ENCODE measurements around the gene RGS16. TPM values are rescaled to one million over a fixed set of nuclear protein-coding genes. Genes with fewer than 3 reads are reported as not detected.

The RGS16 gene
- total and polyA plus RNA-seq, 2 donors (not counting 1 experiment from before 2014, with no cell fraction given): 3.3 to 11.4 TPM

DNA sequence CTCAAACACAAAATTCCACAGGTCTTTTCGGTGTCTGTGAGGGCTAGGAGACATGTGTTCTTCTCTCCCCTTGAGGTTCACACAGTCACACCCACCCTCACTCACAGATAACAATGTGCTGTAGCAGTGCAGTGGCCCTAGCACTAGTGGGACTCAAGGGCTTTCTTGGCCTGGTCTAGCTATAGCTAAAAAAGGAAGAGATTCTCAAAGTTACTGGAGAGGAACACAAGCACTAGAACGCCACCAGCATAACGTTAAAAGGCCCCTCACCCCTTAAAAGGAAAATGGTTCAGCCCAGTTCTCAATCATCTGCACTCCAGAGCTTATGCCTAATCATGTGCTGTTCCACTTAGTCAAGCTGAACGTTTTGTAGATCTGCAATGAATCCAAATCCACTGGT, 40.7 kb upstream of the RGS16 start:
- no peak overlapping the region for H3K4me2 ChIP-seq (replicated peaks; ENCODE audit: low read depth, low read length, poor library complexity, severe bottlenecking)
- ChIA-PET CTCF (interaction anchor here (1.0 to 1.6 kb wide), 3 partner anchors 33 to 138 kb away, joined by 3 read pairs; no protein-coding TSS in a partner anchor), POLR2A (no interaction called here)
- no peaks in the 10 kb centered on the region for H3K27me3 Mint-ChIP-seq
- no peak overlapping the region for H2AFZ ChIP-seq (ENCODE audit: insufficient read depth, low read depth, low read length, poor library complexity, severe bottlenecking)
- DNase-seq: peak; percentile 52
- no peak overlapping the region for H3K27ac ChIP-seq (ENCODE audit: low read length in 2 of 2)
- H3K9me3 Mint-ChIP-seq (ENCODE audit: insufficient read depth): no peaks in the 10 kb centered on the region
- no peak overlapping the region for H3K4me3 ChIP-seq (ENCODE audit: control extremely low read depth in 1 of 5, extremely low read depth in 1 of 5, insufficient read depth in 1 of 5, low read depth in 2 of 5, low read length in 4 of 5)
- peaks cover 12 to 16% of the 10 kb centered on the region in 2 donors for H3K4me1 ChIP-seq (ENCODE audit: control insufficient read depth in 2 of 2, insufficient read depth in 2 of 2, low read length in 2 of 2)
- H3K4me3 Mint-ChIP-seq: no peak overlapping the region
- intact Hi-C loops (cut with micrococcal nuclease): no loop called here
- no peaks in the 10 kb centered on the region for H3K9me3 ChIP-seq (ENCODE audit: control extremely low read depth in 1 of 3, control insufficient read depth in 2 of 3, insufficient read depth in 1 of 3, low read length in 2 of 3)
- H3K79me2 ChIP-seq (ENCODE audit: control insufficient read depth, insufficient read depth, low read length): no peaks in the 10 kb centered on the region
- H3K4me1 Mint-ChIP-seq: peaks cover 15% of the 10 kb centered on the region
- TF ChIP-seq, protein P1, sequence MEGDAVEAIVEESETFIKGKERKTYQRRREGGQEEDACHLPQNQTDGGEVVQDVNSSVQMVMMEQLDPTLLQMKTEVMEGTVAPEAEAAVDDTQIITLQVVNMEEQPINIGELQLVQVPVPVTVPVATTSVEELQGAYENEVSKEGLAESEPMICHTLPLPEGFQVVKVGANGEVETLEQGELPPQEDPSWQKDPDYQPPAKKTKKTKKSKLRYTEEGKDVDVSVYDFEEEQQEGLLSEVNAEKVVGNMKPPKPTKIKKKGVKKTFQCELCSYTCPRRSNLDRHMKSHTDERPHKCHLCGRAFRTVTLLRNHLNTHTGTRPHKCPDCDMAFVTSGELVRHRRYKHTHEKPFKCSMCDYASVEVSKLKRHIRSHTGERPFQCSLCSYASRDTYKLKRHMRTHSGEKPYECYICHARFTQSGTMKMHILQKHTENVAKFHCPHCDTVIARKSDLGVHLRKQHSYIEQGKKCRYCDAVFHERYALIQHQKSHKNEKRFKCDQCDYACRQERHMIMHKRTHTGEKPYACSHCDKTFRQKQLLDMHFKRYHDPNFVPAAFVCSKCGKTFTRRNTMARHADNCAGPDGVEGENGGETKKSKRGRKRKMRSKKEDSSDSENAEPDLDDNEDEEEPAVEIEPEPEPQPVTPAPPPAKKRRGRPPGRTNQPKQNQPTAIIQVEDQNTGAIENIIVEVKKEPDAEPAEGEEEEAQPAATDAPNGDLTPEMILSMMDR (IDR thresholded peaks at IDR 0.05): no peak
- no peak for TF ChIP-seq EZH2 (IDR thresholded peaks at IDR 0.05; ENCODE audit: borderline replicate concordance, insufficient read depth, low read depth, low read length, poor library complexity, severe bottlenecking)
- no peaks in the 10 kb centered on the region for H3K36me3 ChIP-seq (replicated peaks in 1 of 2; ENCODE audit: control extremely low read depth in 1 of 2, control insufficient read depth in 1 of 2, extremely low read depth in 1 of 2, insufficient read depth in 2 of 2, low read length in 1 of 2)
- no peaks in the 10 kb centered on the region for H4K20me1 ChIP-seq (ENCODE audit: control insufficient read depth, insufficient read depth, low read length, poor library complexity, severe bottlenecking)
- WGBS (ENCODE audit: insufficient coverage): 43% methylated on average over 3 of the region's 4 CpGs
- H3K9ac ChIP-seq (ENCODE audit: low read length): no peak overlapping the region
- no peak overlapping the region for H3K27ac Mint-ChIP-seq
- peak; percentile 71 for ATAC-seq (ENCODE audit: low read depth)
- H3K27me3 ChIP-seq (replicated peaks in 1 of 4; ENCODE audit: control extremely low read depth in 1 of 4, control insufficient read depth in 3 of 4, insufficient read depth in 4 of 4, low read length in 3 of 4): no peaks in the 10 kb centered on the region

DNA sequence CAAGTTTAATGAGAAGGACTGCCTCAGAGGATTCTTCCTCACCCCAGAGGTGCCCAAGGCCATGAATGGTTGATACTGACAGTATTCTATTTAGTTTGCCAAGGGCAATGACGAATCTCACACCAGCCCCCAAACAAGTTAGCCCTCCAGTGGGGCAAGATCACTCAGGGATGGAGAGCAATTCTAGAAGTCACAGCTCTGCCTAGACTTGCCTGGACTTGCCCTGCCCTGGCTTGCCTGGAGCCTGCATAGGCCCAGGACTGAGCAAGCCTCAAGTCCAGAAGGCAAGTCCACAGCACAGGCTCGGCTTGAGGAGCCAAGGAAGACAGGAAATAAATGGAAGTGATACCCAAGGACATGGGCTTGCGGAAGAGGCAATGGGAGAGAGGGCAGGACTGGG, 39.5 kb upstream of the RGS16 start:
- no peaks in the 10 kb centered on the region for H3K9me3 ChIP-seq (ENCODE audit: control extremely low read depth in 1 of 3, control insufficient read depth in 2 of 3, insufficient read depth in 1 of 3, low read length in 2 of 3)
- no peaks in the 10 kb centered on the region for H3K79me2 ChIP-seq (ENCODE audit: control insufficient read depth, insufficient read depth, low read length)
- 92% methylated on average over 3 of the region's 3 CpGs for WGBS (ENCODE audit: insufficient coverage)
- Mint-ChIP-seq H3K4me1 (peaks cover 13% of the 10 kb centered on the region), H3K27me3 (no peaks in the 10 kb centered on the region), H3K9me3 (ENCODE audit: insufficient read depth) (no peaks in the 10 kb centered on the region), H3K27ac (no peak overlapping the region), H3K4me3 (no peak overlapping the region)
- no peaks in the 10 kb centered on the region for H3K27me3 ChIP-seq (replicated peaks in 1 of 4; ENCODE audit: control extremely low read depth in 1 of 4, control insufficient read depth in 3 of 4, insufficient read depth in 4 of 4, low read length in 3 of 4)
- H4K20me1 ChIP-seq (ENCODE audit: control insufficient read depth, insufficient read depth, low read length, poor library complexity, severe bottlenecking): no peaks in the 10 kb centered on the region
- H3K4me3 ChIP-seq (ENCODE audit: control extremely low read depth in 1 of 5, extremely low read depth in 1 of 5, insufficient read depth in 1 of 5, low read depth in 2 of 5, low read length in 4 of 5): no peak overlapping the region
- DNase-seq: no peak
- no peak for ATAC-seq (ENCODE audit: low read depth)
- no peak overlapping the region for H3K27ac ChIP-seq (ENCODE audit: low read length in 2 of 2)
- ChIA-PET POLR2A (no interaction called here), CTCF (interaction anchor here (1.3 kb wide), 1 partner anchor 139 kb away, joined by 3 read pairs; no protein-coding TSS in a partner anchor)
- no peaks in the 10 kb centered on the region for H3K36me3 ChIP-seq (replicated peaks in 1 of 2; ENCODE audit: control extremely low read depth in 1 of 2, control insufficient read depth in 1 of 2, extremely low read depth in 1 of 2, insufficient read depth in 2 of 2, low read length in 1 of 2)
- H3K4me2 ChIP-seq (replicated peaks; ENCODE audit: low read depth, low read length, poor library complexity, severe bottlenecking): no peak overlapping the region
- intact Hi-C loops (cut with micrococcal nuclease): no loop called here
- no peak overlapping the region for H3K9ac ChIP-seq (ENCODE audit: low read length)
- peaks cover 8 to 10% of the 10 kb centered on the region in 2 donors for H3K4me1 ChIP-seq (ENCODE audit: control insufficient read depth in 2 of 2, insufficient read depth in 2 of 2, low read length in 2 of 2)
- no peak for TF ChIP-seq EZH2 (IDR thresholded peaks at IDR 0.05; ENCODE audit: borderline replicate concordance, insufficient read depth, low read depth, low read length, poor library complexity, severe bottlenecking)
- TF ChIP-seq, protein P1 (IDR thresholded peaks at IDR 0.05): no peak
- H2AFZ ChIP-seq (ENCODE audit: insufficient read depth, low read depth, low read length, poor library complexity, severe bottlenecking): no peak overlapping the region
